ENCODE measurements around the gene MFSD11.
"Not testable (repeated sequence)": the region's sequence is repeated elsewhere in the genome, so short reads cannot be mapped to it uniquely, and the experiment has no call there.

MFSD11 gene

DNA sequence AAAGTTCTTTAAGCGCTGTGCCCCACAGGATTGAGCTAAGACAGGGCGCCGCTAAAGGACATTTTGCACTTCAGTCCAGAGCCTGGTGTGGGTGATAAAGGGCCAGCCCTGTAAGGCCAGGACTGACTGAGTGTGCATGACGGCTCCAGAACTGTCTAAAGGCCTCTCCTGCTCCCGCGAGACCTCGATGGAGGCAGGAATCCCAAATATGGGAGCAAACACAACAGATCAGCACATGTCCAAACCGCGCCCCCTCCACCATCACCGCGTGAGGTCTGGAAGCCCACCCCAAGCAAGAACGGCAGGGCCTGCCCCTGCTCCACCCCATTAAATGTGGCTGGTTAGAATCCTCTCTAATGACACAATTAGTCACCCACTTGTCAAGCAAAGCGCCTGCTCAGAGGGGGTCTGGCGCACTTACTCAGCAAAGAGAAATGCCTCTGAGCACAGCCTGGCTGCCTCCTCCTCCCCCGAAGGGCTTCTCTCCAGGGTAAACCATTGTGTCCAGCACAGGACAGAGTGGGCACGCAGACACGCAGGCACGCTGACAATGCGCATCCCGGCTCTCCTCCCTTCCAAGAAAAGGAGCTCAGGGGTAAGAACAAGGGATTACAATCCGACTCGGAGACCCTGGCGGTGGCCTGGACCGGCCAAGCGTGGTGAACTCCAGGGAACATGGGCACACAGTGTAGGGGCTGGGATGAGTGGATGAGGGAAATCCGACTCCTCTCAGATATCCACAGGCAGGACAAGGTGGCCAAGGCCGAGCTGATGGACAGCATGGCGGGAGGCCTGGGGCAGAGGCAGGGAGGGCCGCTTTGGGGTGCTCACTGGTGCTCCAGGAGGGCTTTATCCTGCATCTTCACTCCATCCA is 28.6 kb upstream of the MFSD11 start:
- no peak for DNase-seq

- DNase-seq = not testable (repeated sequence)
Measured at GRCh38 chr17:76709951-76710862, 27.7 kb upstream of the MFSD11 start.

GRCh38 chr17:76710863-76711611 is 26.9 kb upstream of the MFSD11 start, which contains the start of gene MXRA7:
TSS of gene MXRA7 (minus strand) at chr17:76710965. CDS start at chr17:76710946, 19 bp downstream.
- DNase-seq = peak; percentile 49

- not testable (repeated sequence) for DNase-seq
Measured at GRCh38 chr17:76712321-76712720, 25.6 kb upstream of the MFSD11 start.

GRCh38 chr17:76713765-76714164 is 24.2 kb upstream of the MFSD11 start:
- no peak for DNase-seq

DNA sequence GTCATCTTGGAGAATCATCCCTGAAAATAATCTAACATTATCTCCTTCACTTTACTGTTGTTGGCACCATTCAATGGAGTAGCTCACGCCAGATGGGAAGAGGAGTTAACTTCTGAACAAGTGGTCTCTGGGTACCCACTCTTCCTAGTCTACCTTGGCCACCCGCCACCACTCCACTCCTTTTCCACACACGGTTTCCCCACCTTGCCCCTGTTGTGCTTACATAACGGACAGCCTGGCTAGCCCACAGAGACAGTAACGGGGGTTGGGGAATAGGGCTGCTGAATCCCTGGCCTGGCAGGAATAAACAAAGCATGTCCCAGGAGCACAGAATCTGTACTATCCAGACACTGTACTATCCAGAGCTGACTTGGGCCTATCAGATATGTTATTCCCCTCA is 23.6 kb upstream of the MFSD11 start:
- DNase-seq = no peak

DNA sequence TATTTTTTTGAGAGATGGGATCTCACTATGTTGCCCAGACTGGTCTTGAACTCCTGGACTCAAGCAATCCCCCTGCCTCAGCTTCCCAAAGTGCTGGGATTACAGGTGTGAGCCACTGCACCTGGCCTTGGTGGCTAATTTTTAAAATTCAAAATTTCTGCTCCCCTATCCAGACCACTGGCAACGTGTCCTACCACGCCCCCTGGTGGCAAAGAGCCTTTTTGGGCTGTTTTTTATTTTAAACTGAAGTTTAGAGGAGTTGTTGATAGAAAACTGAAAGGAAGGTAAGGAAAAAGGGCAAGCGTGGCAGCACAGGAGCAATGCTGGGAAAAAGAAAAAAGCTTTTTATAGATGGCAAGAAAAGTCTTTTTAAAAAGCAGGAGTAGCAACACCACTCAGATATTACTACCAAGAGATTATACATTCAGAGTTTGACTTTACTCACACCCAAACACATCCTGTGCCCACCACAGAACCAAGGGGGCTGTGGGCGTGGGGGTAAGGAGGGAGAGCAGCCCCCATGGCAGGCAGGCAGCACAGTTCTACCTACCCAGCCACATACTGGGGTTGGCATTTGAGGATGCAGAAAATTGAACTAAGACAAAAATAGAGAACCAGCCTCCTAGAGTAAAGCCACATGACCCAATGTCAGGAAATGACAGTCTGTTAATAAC is 23.0 kb upstream of the MFSD11 start:
- DNase-seq = peak; percentile 80

- no peak for DNase-seq
Measured at GRCh38 chr17:76715496-76715830, 22.5 kb upstream of the MFSD11 start.

DNA sequence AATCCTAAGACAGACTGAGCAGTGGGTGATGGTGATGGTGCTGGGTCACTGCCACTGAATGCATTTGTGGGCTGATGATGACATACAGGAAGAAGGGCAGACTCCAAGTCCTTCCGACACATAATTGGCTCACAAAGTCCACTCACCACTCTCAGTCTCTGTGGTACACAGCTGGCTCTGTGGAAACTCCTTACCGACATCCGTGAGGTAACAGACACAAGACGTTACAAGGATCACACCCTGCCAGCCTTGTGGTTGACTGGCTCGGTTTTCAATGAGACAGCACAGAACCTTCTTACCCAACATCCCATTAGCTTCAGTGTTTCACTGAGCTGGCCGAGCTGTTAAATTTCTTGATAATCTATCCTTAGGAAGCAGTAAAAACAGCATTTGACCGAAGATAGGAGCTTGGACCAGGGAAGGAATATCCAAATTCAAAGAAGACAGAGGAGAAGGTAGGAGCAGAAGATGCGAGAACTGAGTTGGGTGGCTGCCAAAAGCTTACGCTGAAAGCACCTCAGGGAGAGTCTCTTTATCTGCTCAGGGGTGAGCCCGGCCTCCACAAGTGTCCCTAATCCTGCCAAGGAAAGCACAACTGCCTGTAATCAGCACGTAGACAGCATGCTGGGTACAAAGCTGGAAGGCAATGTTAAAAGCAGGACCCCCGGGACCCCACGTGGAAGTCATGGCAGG is 21.6 kb upstream of the MFSD11 start:
- peak; percentile 47 for DNase-seq

- no peak for DNase-seq
Measured at GRCh38 chr17:76716839-76717215, 21.1 kb upstream of the MFSD11 start.

DNA sequence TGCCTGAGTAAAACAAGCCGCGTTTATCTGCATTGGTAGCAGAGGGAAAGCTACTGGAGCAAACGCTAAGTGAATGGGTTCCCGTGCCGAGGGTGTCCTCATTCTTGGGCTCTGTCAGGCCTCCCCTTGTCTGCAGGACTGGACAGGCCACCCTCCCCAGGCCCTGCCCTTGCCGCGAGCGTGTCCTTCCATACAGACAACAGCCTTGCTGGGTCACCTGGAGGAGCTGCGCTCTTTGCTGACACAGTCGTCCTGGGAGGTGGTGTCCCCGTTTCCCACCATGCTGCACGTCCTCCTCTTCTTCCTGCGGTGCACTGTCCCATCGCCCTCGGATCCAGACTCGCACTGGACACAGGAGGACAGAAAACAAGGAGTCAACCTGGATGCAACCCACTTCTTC is 19.4 kb upstream of the MFSD11 start:
- no peak for DNase-seq

GRCh38 chr17:76720211-76720610 is 17.7 kb upstream of the MFSD11 start:
- no peak for DNase-seq

DNA sequence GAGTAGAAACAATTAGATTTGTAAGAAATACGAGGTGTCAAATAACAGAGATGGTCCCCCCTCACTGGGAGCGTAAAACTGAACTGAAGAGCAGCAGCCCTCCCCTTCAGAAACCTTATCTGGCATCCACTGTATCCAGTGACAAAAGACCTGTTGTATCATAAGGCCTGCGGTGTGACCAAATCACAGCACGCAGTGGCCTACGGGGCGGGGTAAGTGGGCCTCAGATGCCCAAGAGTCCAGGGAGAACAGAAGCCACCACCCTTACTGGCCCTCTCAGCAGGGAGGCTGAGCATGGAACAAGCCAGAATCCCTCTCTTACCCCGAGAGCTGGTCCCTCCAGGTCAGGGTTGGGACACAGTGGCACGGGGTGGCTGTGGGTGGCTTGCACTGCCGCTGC is 17.0 kb upstream of the MFSD11 start:
- DNase-seq = no peak

DNA sequence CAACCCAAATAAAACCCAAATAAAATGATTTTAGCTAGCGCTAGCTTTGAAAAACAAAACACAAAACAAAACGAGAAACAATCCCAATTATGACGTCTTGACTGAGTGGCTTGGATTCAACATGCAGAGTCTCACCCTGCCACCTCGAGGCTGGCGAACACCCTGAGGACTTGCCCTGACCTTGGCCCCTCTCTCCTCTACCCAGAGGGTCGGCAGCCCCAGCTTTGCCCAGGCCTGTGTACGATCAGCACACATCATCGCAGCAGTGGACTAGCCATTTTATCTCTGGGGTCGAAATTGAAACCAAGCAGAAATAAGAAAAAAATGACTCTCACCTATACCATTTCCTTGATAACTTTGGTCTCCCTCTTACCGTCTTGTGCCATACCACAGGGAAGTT is 16.5 kb upstream of the MFSD11 start:
- DNase-seq = no peak

GRCh38 chr17:76722279-76722678 is 15.6 kb upstream of the MFSD11 start:
- DNase-seq = no peak

DNA sequence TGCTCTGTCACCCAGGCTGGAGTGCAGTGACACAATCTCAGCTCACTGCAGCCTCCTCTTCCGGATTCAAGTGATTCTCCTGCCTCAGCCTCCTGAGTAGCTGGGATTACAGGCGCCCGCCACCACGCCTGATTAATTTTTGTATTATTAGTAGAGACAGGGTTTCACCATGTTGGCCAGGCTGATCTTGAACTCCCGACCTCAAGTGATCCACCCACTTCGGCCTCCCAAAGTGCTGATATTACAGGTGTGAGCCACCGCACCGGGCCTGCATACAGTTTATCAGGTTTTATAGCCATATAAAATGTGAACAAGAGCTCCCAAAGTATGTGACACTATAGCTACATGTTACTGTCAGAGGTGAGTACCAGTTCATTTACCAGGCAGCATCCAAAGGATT is 14.9 kb upstream of the MFSD11 start:
- not testable (repeated sequence) for DNase-seq

GRCh38 chr17:76723812-76724211 is 14.1 kb upstream of the MFSD11 start:
- DNase-seq = no peak

- DNase-seq = peak; percentile 83
Measured at GRCh38 chr17:76725580-76726230, 12.2 kb upstream of the MFSD11 start.

GRCh38 chr17:76726231-76726775 is 11.6 kb upstream of the MFSD11 start, which contains the start of gene JMJD6:
TSS of gene JMJD6 (minus strand) at chr17:76726606. CDS start at chr17:76726475, 131 bp downstream.
- peak; percentile 98 for DNase-seq

- peak; percentile 85 for DNase-seq
Measured at GRCh38 chr17:76726776-76727718, 10.9 kb upstream of the MFSD11 start, which contains the start of gene METTL23. TSS of gene METTL23 (plus strand) at chr17:76726839. CDS start at chr17:76729711, 2,872 bp downstream.
